Loucy (cell line): Measurements from ENCODE around the gene MRPL53.

Source experiments
- H2AFZ ChIP-seq: fragments of 200-600 bp; sonication (generic); 2 replicates; pipeline ENCODE4 v1.6.0; 2016; ENCODE audit warnings: antibody characterized with exemption, mild to moderate bottlenecking, low read length, moderate library complexity
- H3F3A ChIP-seq: fragments of 200-600 bp; 2 replicates; pipeline ENCODE4 v1.6.0; 2016; ENCODE audit warnings: antibody characterized with exemption, low read depth, mild to moderate bottlenecking
- H3K27me3 ChIP-seq: fragments of 200-600 bp; sonication (generic); 2 replicates; pipeline ENCODE4 v1.6.1; 2014; ENCODE audit warnings: low read length, mild to moderate bottlenecking; ENCODE audit not compliant: insufficient read depth, poor library complexity, severe bottlenecking
- H3K36me3 ChIP-seq: fragments of 200-600 bp; sonication (generic); 2 replicates; pipeline ENCODE4 v1.6.1; 2016; ENCODE audit warnings: low read length; ENCODE audit not compliant: insufficient read depth
- H3K4me1 ChIP-seq: fragments of 200-600 bp; sonication (generic); 2 replicates; pipeline ENCODE4 v1.5.1; 2014; ENCODE audit warnings: low read length, mild to moderate bottlenecking; ENCODE audit not compliant: insufficient read depth, poor library complexity, severe bottlenecking
- H3K4me2 ChIP-seq: fragments of 200-600 bp; sonication (generic); 2 replicates; pipeline ENCODE4 v1.6.0; 2014; ENCODE audit warnings: antibody characterized with exemption, low read length, low read depth, mild to moderate bottlenecking; ENCODE audit not compliant: poor library complexity, severe bottlenecking
- H3K4me3 ChIP-seq: fragments of 200-600 bp; sonication (generic); 2 replicates; pipeline ENCODE4 v1.5.1; 2014; ENCODE audit warnings: low read length, mild to moderate bottlenecking, mixed read lengths; ENCODE audit not compliant: poor library complexity, severe bottlenecking
- H3K79me2 ChIP-seq: fragments of 200-600 bp; sonication (generic); 2 replicates; pipeline ENCODE4 v1.6.1; 2014; ENCODE audit warnings: low read length; ENCODE audit not compliant: insufficient read depth
- H3K9ac ChIP-seq: fragments of 200-600 bp; sonication (generic); 2 replicates; pipeline ENCODE4 v1.6.0; 2014; ENCODE audit warnings: mild to moderate bottlenecking, low read depth, low read length, moderate library complexity; ENCODE audit not compliant: poor library complexity, severe bottlenecking
- H3K9me2 ChIP-seq: fragments of 200-600 bp; sonication (generic); replicated peaks from 2 replicates; pipeline ENCODE4 v1.6.1; 2016; ENCODE audit warnings: low read depth, low read length, mixed read lengths
- H3K9me3 ChIP-seq: fragments of 200-600 bp; sonication (generic); 2 replicates; pipeline ENCODE4 v1.6.1; 2014; ENCODE audit warnings: mild to moderate bottlenecking, antibody characterized with exemption, low read length, low read depth; ENCODE audit not compliant: insufficient read depth
- H4K20me1 ChIP-seq: fragments of 200-600 bp; sonication (generic); 2 replicates; pipeline ENCODE4 v1.6.0; 2014; ENCODE audit warnings: antibody characterized with exemption, low read length, mild to moderate bottlenecking; ENCODE audit not compliant: insufficient read depth, poor library complexity, severe bottlenecking
- EZH2phosphoT487 ChIP-seq: fragments of 200-600 bp; IDR thresholded peaks from 2 replicates; pipeline ENCODE4 v1.6.1; 2018; ENCODE audit warnings: antibody characterized with exemption, mild to moderate bottlenecking, moderate library complexity, borderline replicate concordance
- TF ChIP-seq, protein P1 (sequence below): fragments of 200-600 bp; sonication (generic); conservative IDR thresholded peaks from 2 replicates; pipeline ENCODE4 v1.5.1; 2014; ENCODE audit warnings: mild to moderate bottlenecking, antibody characterized with exemption, low read length

The MRPL53 gene

GRCh38 chr2:74512744-74513604, 40.5 kb upstream of the MRPL53 start:
- Histone ChIP-seq H3K4me3 (no peak overlapping the region), H3K9me3 (no peaks in the 10 kb centered on the region), H3K36me3 (no peaks in the 10 kb centered on the region)

GRCh38 chr2:74511104-74511989, 38.9 kb upstream of the MRPL53 start:
- Histone ChIP-seq H3K4me2 (no peak overlapping the region), H3K27me3 (peaks cover 14% of the 10 kb centered on the region), H3K4me3 (no peak overlapping the region), H3K9me3 (no peaks in the 10 kb centered on the region), H2AFZ (no peak overlapping the region), H3K9ac (no peak overlapping the region), H3F3A (no peaks in the 10 kb centered on the region), H4K20me1 (no peaks in the 10 kb centered on the region), H3K36me3 (no peaks in the 10 kb centered on the region), H3K9me2 (no peaks in the 10 kb centered on the region), H3K79me2 (peaks cover 7% of the 10 kb centered on the region; the same call in 1 of the 2 replicates), H3K4me1 (peaks cover 21% of the 10 kb centered on the region)
- no peak for TF ChIP-seq EZH2phosphoT487
- TF ChIP-seq, protein P1, sequence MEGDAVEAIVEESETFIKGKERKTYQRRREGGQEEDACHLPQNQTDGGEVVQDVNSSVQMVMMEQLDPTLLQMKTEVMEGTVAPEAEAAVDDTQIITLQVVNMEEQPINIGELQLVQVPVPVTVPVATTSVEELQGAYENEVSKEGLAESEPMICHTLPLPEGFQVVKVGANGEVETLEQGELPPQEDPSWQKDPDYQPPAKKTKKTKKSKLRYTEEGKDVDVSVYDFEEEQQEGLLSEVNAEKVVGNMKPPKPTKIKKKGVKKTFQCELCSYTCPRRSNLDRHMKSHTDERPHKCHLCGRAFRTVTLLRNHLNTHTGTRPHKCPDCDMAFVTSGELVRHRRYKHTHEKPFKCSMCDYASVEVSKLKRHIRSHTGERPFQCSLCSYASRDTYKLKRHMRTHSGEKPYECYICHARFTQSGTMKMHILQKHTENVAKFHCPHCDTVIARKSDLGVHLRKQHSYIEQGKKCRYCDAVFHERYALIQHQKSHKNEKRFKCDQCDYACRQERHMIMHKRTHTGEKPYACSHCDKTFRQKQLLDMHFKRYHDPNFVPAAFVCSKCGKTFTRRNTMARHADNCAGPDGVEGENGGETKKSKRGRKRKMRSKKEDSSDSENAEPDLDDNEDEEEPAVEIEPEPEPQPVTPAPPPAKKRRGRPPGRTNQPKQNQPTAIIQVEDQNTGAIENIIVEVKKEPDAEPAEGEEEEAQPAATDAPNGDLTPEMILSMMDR: no peak

More at GRCh38 chr2:74512744-74513604, 40.5 kb upstream of the MRPL53 start:
- no peak for TF ChIP-seq EZH2phosphoT487
- TF ChIP-seq, protein P1: no peak
- Histone ChIP-seq H3K27me3 (peaks cover 14% of the 10 kb centered on the region), H3K79me2 (no peaks in the 10 kb centered on the region), H3K9ac (no peak overlapping the region), H3K9me2 (no peaks in the 10 kb centered on the region), H3F3A (no peaks in the 10 kb centered on the region), H4K20me1 (no peaks in the 10 kb centered on the region), H3K4me1 (peaks cover 11% of the 10 kb centered on the region), H2AFZ (no peak overlapping the region), H3K4me2 (no peak overlapping the region)

DNA sequence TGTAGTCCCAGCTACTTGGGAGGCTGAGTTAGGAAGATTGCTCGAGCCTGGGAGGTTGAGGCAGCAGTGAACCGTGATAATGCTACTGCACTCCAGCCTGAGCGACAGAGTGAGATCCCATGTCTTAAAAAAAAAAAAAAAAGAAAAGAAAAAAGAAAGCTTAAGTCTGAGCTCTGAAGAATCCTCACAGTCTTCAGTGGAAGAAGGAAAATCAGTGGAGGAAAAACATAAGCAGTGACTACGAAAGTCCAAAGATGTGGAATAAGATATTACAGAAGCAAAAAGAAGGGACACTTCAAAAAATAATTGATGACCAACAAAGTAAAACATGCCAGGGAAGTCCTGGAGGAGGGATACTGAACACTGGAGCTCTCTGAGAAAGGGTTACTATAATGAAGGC, 37.8 kb upstream of the MRPL53 start:
- Histone ChIP-seq H3K4me1 (peaks cover 26% of the 10 kb centered on the region), H3K4me3 (no peak overlapping the region), H3F3A (no peaks in the 10 kb centered on the region), H4K20me1 (no peaks in the 10 kb centered on the region), H3K9me2 (no peaks in the 10 kb centered on the region), H3K9me3 (no peaks in the 10 kb centered on the region), H2AFZ (no peak overlapping the region), H3K4me2 (no peak overlapping the region), H3K36me3 (no peaks in the 10 kb centered on the region), H3K27me3 (peaks cover 14% of the 10 kb centered on the region), H3K79me2 (peaks cover 15% of the 10 kb centered on the region; the same call in 1 of the 2 replicates), H3K9ac (no peak overlapping the region)
- TF ChIP-seq, protein P1: no peak
- TF ChIP-seq EZH2phosphoT487: no peak
